Liver (tissue), 9 donors: ENCODE results near the gene EXOSC6. TPM values are rescaled to one million over a fixed set of nuclear protein-coding genes. Genes with fewer than 3 reads are reported as not detected.
"Not testable (repeated sequence)": the region's sequence is repeated elsewhere in the genome, so short reads cannot be mapped to it uniquely, and the experiment has no call there.

Experiments
- DNase-seq: peaks from one replicate; pipeline ENCODE4 v3.0.0-alpha.2; 2017; ENCODE audit warnings: low spot score
- H3K27ac ChIP-seq, 2 donors: one replicate each; pipeline ENCODE4 v1.7.0; 2013; ENCODE audit warnings: inconsistent platforms in 2 of 2, low read length in 2 of 2, control low read depth in 1 of 2, low read depth in 1 of 2, mild to moderate bottlenecking in 1 of 2
- H3K27me3 ChIP-seq, 4 donors: one replicate each; pipeline versions ENCODE4 v1.6.1 to v1.7.0; 2013; ENCODE audit warnings: low read length in 3 of 4, inconsistent platforms in 1 of 4, mild to moderate bottlenecking in 1 of 4, moderate library complexity in 1 of 4; ENCODE audit not compliant: control insufficient read depth in 4 of 4, insufficient read depth in 4 of 4
- H3K36me3 ChIP-seq, 4 donors: one replicate each; pipeline versions ENCODE4 v1.6.1 to v1.7.0; 2013; ENCODE audit warnings: low read length in 3 of 4, mild to moderate bottlenecking in 3 of 4, low read depth in 1 of 4, moderate library complexity in 1 of 4; ENCODE audit not compliant: control insufficient read depth in 4 of 4, insufficient read depth in 3 of 4
- H3K4me1 ChIP-seq, 4 donors: one replicate each; pipeline versions ENCODE4 v1.6.1 to v1.7.0; 2013; ENCODE audit warnings: low read length in 3 of 4, mild to moderate bottlenecking in 3 of 4, moderate library complexity in 1 of 4; ENCODE audit not compliant: control insufficient read depth in 4 of 4, insufficient read depth in 4 of 4
- H3K4me3 ChIP-seq, 3 donors: one replicate each; pipeline versions ENCODE4 v1.6.1 to v1.7.0; 2013; ENCODE audit warnings: low read length in 3 of 3, control low read depth in 1 of 3, low read depth in 1 of 3, mild to moderate bottlenecking in 1 of 3
- H3K9ac ChIP-seq, 2 donors: one replicate each; pipeline ENCODE4 v1.7.0; 2013; ENCODE audit warnings: low read length in 2 of 2, mild to moderate bottlenecking in 2 of 2, moderate library complexity in 2 of 2, control low read depth in 1 of 2, low read depth in 1 of 2
- H3K9me3 ChIP-seq, 4 donors: one replicate each; pipeline versions ENCODE4 v1.6.1 to v1.7.0; 2013; ENCODE audit warnings: low read length in 3 of 4; ENCODE audit not compliant: control insufficient read depth in 4 of 4
- ATF3 ChIP-seq: IDR thresholded peaks from 2 replicates; pipeline ENCODE4 v1.6.1; 2016; ENCODE audit warnings: antibody characterized with exemption
- CTCF ChIP-seq: fragments of 150-350 bp; IDR thresholded peaks from 2 replicates; pipeline ENCODE4 v1.5.1; 2017; ENCODE audit warnings: improper control_type of control experiment, low read depth, low read length; ENCODE audit not compliant: missing input control
- EGR1 ChIP-seq, 2 donors: IDR thresholded peaks; 2 replicates each; pipeline ENCODE4 v1.6.1; 2016 to 2018; ENCODE audit warnings: antibody characterized with exemption in 2 of 2, low read depth in 2 of 2
- FOXA1 ChIP-seq: IDR thresholded peaks from 2 replicates; pipeline ENCODE4 v1.6.1; 2016; ENCODE audit warnings: antibody characterized with exemption
- FOXA2 ChIP-seq: IDR thresholded peaks from 2 replicates; pipeline ENCODE4 v1.6.1; 2016; ENCODE audit warnings: antibody characterized with exemption
- GABPA ChIP-seq, 2 donors: IDR thresholded peaks in 1 of 2; conservative IDR thresholded peaks in 1 of 2; 2 replicates each; pipeline ENCODE4 v1.6.1; 2016; ENCODE audit warnings: antibody characterized with exemption in 2 of 2, mild to moderate bottlenecking in 1 of 2, moderate library complexity in 1 of 2
- HNF4A ChIP-seq, 2 donors: conservative IDR thresholded peaks; 2 replicates each; pipeline ENCODE4 v1.6.1; 2016; ENCODE audit warnings: antibody characterized with exemption in 2 of 2, mild to moderate bottlenecking in 2 of 2
- HNF4G ChIP-seq: IDR thresholded peaks from 2 replicates; pipeline ENCODE4 v1.6.1; 2016; ENCODE audit warnings: antibody characterized with exemption
- JUND ChIP-seq, 2 donors: IDR thresholded peaks; 2 replicates each; pipeline ENCODE4 v1.6.1; 2016; ENCODE audit warnings: antibody characterized with exemption in 2 of 2
- NR2F2 ChIP-seq: IDR thresholded peaks from 2 replicates; pipeline ENCODE4 v1.6.1; 2016; ENCODE audit warnings: antibody characterized with exemption
- RAD21 ChIP-seq, 2 donors: IDR thresholded peaks; 2 replicates each; pipeline ENCODE4 v1.6.1; 2016; ENCODE audit warnings: antibody characterized with exemption in 2 of 2, mild to moderate bottlenecking in 2 of 2
- REST ChIP-seq: IDR thresholded peaks from 2 replicates; pipeline ENCODE4 v1.6.1; 2016; ENCODE audit warnings: antibody characterized with exemption, mild to moderate bottlenecking
- RXRA ChIP-seq, 2 donors: IDR thresholded peaks; 2 replicates each; pipeline ENCODE4 v1.6.1; 2017 to 2018; ENCODE audit warnings: antibody characterized with exemption in 2 of 2, mild to moderate bottlenecking in 1 of 2
- SP1 ChIP-seq: IDR thresholded peaks from 2 replicates; pipeline ENCODE4 v1.6.1; 2018; ENCODE audit warnings: antibody characterized with exemption, mild to moderate bottlenecking
- TAF1 ChIP-seq: conservative IDR thresholded peaks from 2 replicates; pipeline ENCODE4 v1.6.1; 2016; ENCODE audit warnings: antibody characterized with exemption, mild to moderate bottlenecking
- YY1 ChIP-seq: IDR thresholded peaks from 2 replicates; pipeline ENCODE4 v1.6.1; 2016; ENCODE audit warnings: antibody characterized with exemption, mild to moderate bottlenecking
- WGBS: extraction: QIAGEN DNeasy Blood & Tissue Kit; methylation state at CpG from one replicate; pipeline ENCODE4 v1.1.7; 2013; 5-methylcytosine and 5-hydroxymethylcytosine counted together
- polyA plus RNA-seq, 2 donors: library from polyadenylated mRNA; stranded (reverse) in 1 of 2; unstranded in 1 of 2; fragments of 200-250 nt in 1 of 2; fragments of >200 nt in 1 of 2; fragmentation: Nextera tagmentation in 1 of 2; extraction: Ambion mirVana in 1 of 2; gene quantifications; one replicate each; pipeline versions ENCODE4 v1.2.1 to v1.2.3, GENCODE V29; 2013 to 2015
- total RNA-seq, 2 donors: library from RNA; depleted of rRNA; stranded (reverse); fragments of >200 nt; gene quantifications; one replicate each; pipeline ENCODE4 v1.2.3, GENCODE V29; 2014
- TF ChIP-seq, protein P1 (sequence below): IDR thresholded peaks from 2 replicates; pipeline ENCODE4 v1.6.1; 2016; ENCODE audit warnings: antibody characterized with exemption
- TF ChIP-seq, protein P2 (sequence below): IDR thresholded peaks from 2 replicates; pipeline ENCODE4 v1.6.1; 2016; ENCODE audit warnings: antibody characterized with exemption
- donor health status: healthy.
- donor health status: healthy.
- donor health status: healthy.
- donor health status: healthy.
- donor health status: healthy.

The EXOSC6 gene
- total and polyA plus RNA-seq, 4 donors: 3.7 to 16.4 (median 9.0) TPM

DNA sequence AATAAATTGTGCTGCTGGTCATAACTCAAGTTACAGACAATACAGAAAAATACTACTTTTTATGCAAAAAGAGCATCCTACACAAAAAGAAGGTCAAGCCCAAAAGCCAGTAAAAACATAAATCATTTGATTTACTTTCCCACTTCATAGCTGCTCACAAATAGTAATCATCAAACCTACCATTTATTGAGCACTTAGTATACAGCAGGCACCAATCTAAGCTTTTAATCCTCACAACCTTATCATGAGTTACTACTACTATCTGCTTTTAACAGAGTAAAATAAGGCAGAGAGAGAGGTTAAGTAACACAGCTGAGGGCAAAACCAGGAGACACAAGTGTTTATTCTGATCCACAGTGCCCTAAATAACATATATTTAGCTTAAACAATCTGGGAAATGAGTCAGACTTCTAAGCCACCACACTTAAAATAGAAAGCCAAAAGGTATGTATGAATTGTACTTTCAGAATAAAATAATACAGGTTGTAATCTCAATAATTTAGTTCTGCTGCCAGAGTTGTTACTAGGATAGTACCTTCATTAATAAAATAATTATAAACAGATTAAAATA, 39.3 kb upstream of the EXOSC6 start:
- no peak overlapping the region for H3K27ac ChIP-seq
- H3K27me3 ChIP-seq: no peaks in the 10 kb centered on the region
- DNase-seq: no peak

DNA sequence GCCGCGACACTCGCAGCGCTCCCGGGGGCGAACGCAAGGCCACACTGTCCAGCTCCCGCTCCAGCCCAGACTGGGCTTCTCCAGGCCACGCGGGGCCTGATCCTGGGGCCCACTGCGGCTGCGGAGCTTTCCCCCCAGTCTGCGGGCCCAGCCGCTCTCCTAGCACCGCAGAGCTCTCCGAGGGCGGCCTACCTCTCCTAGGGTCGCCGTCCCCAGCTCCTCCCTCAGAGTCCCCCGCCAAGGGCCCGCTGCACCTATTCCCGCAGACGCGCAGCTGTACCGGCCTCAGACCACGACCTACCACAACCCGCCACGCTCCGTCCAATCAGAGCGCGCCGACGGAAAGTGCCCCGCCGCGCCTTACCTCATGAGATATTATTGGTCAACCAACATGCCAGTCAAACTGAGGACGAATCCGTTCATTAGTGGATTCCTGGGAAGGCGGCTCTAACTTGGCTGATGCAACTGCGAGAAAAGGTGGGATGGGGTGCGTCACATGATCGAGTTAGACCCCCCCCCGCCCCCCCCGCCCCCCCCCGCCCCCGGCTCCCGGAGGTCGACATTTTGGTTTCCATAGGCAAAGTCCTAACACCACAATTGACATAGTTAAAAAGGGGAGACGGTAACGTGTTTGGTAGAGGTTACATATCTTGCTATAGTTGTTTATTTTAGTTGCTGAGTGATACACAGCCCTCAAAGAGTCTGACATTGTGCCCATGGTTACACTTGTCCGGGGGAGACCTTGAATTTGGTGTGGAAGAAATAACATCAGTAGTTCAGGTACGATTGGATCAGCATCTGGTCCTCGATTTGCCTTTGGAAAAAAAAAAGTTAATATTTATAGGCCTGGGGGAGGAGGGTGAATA, 37.7 kb upstream of the EXOSC6 start, which contains the start of gene AARS1:
Gene AARS1, minus strand, starts transcription at position 278 of the 866 bp plus-strand sequence. CDS start 6,743 bp downstream, outside the sequence.
- Histone ChIP-seq H3K27me3 (no peaks in the 10 kb centered on the region), H3K9me3 (no peaks in the 10 kb centered on the region), H3K4me1 (peaks cover 0 to 6% (median 2%) of the 10 kb centered on the region in 4 donors), H3K4me3 (peak within 1 kb of the TSS; percentile 67 to 91 (median 79)), H3K27ac (peak within 1 kb of the TSS; percentile 83 to 89), H3K36me3 (peaks cover 0 to 3% (median 2%) of the 10 kb centered on the region in 4 donors), H3K9ac (peak within 1 kb of the TSS; percentile 63 to 79)
- WGBS: 2% methylated on average over 53 of the region's 53 CpGs
- peak; percentile 64 for TF ChIP-seq ATF3
- TF ChIP-seq RAD21 (IDR thresholded peaks at IDR 0.05): no peak
- peak; percentile 62 for TF ChIP-seq TAF1
- TF ChIP-seq, protein P1, sequence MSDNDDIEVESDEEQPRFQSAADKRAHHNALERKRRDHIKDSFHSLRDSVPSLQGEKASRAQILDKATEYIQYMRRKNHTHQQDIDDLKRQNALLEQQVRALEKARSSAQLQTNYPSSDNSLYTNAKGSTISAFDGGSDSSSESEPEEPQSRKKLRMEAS: peak; percentile 41
- TF ChIP-seq, protein P2, sequence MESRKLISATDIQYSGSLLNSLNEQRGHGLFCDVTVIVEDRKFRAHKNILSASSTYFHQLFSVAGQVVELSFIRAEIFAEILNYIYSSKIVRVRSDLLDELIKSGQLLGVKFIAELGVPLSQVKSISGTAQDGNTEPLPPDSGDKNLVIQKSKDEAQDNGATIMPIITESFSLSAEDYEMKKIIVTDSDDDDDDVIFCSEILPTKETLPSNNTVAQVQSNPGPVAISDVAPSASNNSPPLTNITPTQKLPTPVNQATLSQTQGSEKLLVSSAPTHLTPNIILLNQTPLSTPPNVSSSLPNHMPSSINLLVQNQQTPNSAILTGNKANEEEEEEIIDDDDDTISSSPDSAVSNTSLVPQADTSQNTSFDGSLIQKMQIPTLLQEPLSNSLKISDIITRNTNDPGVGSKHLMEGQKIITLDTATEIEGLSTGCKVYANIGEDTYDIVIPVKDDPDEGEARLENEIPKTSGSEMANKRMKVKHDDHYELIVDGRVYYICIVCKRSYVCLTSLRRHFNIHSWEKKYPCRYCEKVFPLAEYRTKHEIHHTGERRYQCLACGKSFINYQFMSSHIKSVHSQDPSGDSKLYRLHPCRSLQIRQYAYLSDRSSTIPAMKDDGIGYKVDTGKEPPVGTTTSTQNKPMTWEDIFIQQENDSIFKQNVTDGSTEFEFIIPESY: peak; percentile 23
- peak; percentile 83 for TF ChIP-seq REST
- TF ChIP-seq HNF4A (conservative IDR thresholded peaks at IDR 0.05): no peak
- no peak for TF ChIP-seq FOXA2
- TF ChIP-seq SP1: peak; percentile 97
- no peak for TF ChIP-seq FOXA1
- no peak for TF ChIP-seq NR2F2
- no peak for TF ChIP-seq EGR1 (IDR thresholded peaks at IDR 0.05; ENCODE audit: low read depth in 2 of 2)
- TF ChIP-seq JUND (IDR thresholded peaks at IDR 0.05): no peak
- TF ChIP-seq HNF4G: no peak
- TF ChIP-seq GABPA (IDR thresholded peaks at IDR 0.05 in 1 of 2, conservative IDR thresholded peaks at IDR 0.05 in 1 of 2): no peak
- peak; percentile 48 to 49 for TF ChIP-seq RXRA (IDR thresholded peaks at IDR 0.05)
- no peak for TF ChIP-seq CTCF
- TF ChIP-seq YY1: peak; percentile 55
- peak; percentile 94 for DNase-seq

More for the DNA sequence above, 39.3 kb upstream of the EXOSC6 start:
- H3K36me3 ChIP-seq: no peaks in the 10 kb centered on the region
- H3K9ac ChIP-seq: no peak overlapping the region
- H3K9me3 ChIP-seq: no peaks in the 10 kb centered on the region
- no peak overlapping the region for H3K4me3 ChIP-seq
- TF ChIP-seq FOXA2: no peak
- no peak for TF ChIP-seq RAD21 (IDR thresholded peaks at IDR 0.05)
- no peak for TF ChIP-seq TAF1
- TF ChIP-seq SP1: no peak
- TF ChIP-seq YY1: no peak
- no peak for TF ChIP-seq HNF4A (conservative IDR thresholded peaks at IDR 0.05)
- TF ChIP-seq ATF3: no peak
- peaks cover 0 to 6% (median 2%) of the 10 kb centered on the region in 4 donors for H3K4me1 ChIP-seq

- H3K9me3 ChIP-seq, H3K9ac ChIP-seq, H3K36me3 ChIP-seq, H3K4me3 ChIP-seq, DNase-seq, H3K27me3 ChIP-seq, H3K27ac ChIP-seq: not testable (repeated sequence)
- WGBS: 97% methylated on average over 17 of the region's 17 CpGs
- peaks cover 6 to 15% (median 11%) of the 10 kb centered on the region in 4 donors for H3K4me1 ChIP-seq
These were observed 35.7 kb upstream of the EXOSC6 start for GRCh38 chr16:70287304-70287971.
